HG02571 (cell line): ENCODE measurements around the gene CMKLR1.

Source experiments
- ATAC-seq: cut with Tn5 transposase; IDR thresholded peaks from one replicate; pipeline ENCODE4 v1.9.1; 2021; ENCODE audit warnings: mild to moderate bottlenecking, moderate library complexity; ENCODE audit not compliant: unreplicated experiment

The CMKLR1 gene

DNA sequence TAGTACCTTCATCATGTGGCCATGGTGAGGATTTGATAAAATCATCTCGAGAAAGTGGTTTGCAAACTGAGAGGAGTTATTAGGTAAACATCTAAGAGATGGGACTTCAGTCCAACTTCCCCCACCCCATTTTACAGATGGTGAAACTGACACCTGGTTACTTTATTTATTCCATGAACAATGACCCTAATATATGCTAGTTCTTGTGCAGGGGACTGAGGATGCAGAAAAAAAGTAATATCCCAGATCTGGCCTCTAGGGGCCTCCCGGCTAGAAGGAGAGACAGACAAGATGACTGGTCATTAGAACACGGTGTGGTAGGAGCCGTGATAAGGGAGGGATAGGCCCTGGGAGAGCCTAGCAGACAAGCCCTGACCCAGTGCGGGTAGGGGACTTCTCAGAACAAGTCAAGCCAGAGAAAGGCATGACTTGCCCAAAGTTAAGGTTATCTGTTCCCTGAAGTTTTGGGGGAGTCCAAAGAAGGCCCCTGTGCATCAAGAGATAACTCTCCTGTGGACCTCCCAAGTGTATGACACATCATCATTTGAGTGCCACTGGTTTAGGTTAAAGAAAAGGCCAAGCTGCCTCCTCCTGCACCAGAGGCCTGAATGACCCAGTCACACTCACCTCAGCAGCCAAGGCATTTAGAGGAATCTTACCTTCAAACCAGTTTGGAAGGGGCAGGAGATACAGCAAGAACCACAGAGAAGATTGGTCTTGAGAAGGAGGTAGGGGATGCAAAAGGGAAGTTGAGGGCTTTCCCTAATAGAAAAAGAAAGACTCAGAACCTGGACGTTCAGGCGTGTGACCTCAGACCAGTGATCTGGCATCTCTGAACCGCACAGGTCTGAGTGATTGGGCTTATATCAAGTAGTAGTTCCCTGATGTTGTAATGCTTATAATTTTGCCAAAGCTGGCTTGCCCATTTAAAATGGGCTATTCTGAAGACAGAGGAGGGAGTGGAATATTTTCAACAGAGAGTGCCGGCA is 1.6 kb downstream of the CMKLR1 start:
- no peak for ATAC-seq

DNA sequence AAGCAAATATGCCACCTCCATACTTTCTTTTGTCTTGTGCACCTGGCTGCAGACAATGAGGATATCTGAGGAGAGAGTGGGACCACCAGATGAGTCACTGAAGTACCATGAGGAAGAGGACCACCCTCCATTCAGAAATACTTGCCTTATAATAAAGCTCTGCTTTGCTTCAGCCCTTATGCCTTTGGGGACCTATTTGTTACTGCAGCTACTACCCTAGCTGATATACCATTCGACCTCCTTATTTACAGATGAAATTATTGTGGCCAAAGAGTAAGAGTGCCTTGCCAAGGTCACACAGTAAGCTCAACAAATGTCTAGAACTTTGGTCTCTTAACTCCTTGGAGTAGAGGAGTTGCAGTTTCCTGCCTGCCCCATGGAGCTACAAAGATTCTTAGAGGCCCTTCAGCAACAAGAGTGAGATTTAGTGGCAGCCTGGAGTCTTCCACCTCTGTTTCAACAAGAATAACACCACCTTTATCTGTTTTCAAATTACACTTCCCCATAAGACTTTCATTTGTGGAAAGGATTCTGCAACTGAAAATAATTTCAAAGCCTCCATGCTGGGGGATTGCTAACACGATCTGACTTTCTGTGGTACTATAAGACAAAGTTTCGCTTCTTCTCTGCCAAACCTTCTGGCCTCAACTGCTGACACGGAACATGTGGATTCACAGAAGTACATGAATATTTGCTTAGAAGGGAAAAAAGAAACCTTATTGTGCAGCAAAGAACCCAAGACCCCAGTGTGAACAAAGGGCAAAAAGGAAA is 3.6 kb downstream of the CMKLR1 start:
- ATAC-seq: peak; percentile 49

DNA sequence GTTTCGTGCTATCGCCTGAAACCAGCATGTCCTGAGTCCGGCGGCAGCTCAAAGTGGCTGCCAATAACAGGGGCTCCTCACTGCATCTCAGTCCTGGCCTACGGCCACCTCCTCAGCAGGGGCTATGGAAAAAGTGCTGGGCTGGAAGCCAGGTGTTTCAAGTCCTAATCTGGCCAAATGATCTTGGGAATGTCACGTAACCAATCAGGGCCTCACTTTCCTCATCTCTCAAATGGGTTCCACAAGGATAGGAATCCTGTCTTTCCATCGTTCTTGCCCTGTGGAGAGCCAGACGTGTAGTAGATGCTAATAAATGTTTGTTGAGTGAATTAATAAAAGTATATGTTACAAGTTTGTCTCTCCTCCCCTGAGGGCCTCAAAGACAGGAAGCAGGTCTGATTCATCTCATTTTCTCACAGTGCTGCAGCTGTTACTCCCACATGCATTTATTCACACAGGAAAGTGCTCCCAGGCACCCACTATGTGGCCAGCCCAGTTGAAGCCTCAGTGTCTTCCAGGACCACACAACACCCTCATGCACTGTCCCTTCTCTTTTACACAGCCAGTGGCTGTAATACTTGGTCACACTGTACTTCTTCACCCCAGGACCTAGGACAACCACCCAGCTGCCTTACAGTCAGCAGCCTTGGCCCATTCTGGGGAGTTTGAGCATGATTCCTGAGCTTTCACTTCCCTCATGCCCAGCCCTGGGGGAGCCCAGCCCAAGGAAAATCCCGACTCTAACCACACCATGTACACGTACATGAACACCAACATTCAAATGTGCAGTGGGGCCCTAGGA is 5.0 kb downstream of the CMKLR1 start:
- ATAC-seq: no peak

DNA sequence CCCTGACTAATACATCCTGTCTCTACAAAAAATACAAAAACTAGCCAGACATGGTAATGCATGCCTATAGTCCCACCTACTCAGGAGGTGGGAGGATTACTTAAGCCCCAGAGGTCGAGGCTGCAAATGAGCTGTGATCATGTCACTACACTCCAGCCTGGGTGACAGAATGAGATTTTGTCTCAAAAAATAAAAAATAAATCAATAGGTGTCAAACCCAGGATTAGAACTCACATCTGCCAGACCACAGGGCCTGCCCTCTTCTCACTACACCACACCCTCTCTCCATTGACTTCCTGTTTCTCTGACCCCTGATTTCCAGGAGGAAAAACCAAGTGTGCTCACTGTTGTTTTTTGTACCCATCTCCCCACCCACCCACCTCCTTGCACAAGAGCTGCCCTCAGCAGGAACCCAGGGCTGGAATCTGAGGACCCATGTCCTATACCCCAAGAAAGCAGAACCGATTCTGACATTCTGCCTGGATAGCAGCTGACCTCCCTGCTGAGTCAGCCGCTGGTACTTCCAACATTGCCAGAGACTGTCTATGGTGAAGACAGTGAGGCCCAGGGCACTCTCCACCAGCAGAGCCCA is 6.2 kb downstream of the CMKLR1 start:
- ATAC-seq: no peak

DNA sequence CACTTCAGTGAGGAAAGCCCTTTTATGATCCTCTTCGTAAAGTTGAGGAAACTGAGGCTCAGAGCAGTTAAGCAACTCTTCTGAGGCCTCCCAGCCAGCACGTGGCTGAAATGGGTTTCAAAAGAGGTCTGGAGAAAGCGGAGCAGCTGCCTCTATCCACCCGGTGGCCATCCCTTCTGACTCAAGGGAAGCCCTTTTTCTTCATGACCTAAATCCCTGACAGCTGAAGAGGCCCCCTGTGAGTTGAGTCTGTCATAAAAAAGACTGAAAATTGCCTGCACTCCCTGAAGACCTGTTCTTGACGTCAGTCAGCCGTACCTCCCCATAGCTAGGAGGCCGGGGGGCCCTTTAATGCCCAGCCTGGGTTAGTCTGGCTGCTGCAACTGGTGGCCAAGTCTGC is 10.7 kb downstream of the CMKLR1 start:
- ATAC-seq: no peak

DNA sequence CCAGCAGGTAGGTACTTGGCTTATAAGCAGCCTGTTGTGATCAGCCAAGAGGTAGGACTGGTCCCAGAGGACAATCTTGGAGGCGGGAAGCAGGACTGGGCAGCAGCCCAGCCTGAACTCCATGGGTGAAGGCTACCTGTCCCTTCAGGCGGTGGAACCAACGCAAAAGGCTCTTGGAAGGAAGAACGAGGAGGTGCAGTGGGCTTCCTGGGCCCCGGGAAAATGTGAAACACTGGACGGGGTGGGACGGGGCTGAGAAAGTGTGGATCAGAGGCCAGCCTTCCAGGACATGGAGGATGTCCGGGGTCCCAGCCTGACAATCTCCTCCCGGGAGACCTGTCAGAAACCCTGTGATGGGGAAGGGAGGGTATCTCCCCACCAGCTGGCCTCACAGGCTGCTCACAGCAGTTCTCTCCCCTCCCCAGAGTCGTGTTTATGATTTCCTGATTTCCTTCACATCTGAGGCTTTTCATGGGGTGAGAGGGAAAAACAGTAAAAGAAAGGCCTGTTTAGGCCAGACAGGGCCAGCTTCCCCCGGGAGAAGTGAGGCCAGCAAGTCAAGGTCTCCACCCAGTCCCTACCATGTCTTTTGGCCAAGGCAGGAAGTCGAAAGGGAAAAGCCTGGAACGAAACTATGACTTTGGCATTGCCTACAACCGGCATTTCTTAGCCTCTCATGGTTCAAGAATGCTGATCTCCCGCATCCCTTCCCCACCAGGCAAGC is 11.3 kb downstream of the CMKLR1 start:
- no peak for ATAC-seq

DNA sequence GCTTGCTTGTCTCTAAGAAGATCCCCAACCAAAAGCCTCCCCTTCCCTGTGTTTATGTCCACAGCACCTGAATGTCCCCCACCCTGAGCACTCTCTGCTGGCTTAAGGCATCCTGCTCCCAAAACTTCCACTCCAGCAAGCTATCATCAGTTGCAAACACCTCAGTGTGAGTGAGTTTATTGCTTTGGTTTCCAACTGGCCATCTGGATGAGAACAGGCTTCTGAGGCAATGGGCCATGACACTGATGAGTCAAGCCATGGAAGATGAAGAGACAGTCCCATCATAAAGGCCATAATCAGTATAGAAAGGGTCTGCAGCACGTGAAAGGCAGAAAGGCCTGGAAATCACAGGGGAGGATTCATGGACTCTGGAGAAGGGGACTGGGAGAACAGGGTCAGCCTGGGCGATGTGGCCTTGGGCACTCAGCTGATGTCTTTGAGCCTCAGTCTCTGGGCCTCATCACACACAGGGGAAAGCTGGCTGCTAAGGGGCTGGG is 12.8 kb downstream of the CMKLR1 start:
- ATAC-seq: no peak

DNA sequence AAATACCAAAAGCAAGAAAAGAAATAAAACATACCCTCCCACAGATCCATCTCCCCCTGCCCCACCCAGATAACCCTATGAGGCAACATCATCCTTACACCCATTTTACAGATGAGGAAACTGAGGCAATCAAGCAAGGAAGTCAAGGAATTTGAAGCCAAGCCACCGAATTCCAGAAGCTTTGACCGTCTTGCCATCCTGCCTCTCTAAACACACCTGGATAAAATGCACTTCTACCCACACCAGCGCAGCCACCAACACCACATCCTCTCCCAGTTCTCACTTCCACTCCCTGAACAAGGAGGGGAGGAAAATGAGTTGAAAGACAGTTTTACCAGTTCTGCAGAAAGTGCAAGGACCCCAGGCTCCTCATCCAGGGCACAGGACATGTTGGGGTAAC is 13.6 kb downstream of the CMKLR1 start:
- no peak for ATAC-seq

DNA sequence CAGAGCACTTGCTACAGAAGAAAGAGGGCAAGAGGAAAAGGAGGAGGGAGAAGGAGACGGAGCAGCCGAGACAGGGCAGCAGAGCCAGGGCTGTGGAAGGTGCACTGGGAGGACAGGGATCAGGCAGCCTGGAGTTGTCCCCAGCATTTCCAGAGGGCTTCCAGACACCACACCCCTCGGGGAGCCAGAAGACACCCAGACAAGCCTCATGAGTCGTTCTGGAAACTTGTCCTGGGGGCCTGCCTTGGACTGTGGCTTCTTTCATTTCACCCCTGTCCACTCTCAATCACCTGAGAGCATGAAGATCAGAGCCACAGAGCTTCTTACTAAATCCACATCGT is 14.1 kb downstream of the CMKLR1 start:
- no peak for ATAC-seq

DNA sequence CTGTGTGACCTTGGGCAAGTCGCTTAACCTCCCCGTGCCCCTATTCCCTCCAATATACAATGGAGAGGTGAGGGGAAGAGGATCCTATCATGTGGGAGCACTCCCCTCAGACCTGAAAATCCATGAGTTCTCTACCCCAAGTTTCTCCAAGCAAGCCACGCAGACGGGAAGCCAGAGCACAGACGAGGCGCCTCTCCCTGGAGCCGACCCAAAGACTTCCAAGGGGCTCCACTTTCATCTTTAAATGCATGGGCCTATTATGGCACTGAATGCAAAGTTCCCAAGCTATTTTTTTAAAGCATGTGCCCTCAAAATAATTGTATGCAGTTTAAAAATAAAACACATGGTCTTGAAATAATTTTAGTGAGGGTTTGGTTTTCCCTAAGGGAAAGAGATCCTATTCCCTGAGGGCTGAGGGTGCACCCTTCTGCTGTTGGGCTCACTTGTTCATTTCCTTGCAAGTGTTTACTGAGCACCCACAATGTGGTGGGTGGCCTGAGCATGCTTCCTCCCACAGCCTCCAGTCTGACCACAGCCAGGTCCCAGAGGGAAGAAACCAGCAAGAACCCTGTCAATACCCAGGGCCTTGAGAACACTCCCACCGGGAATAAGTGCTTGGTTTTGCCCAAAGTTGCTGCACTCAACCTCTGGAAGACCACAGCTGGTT is 14.6 kb downstream of the CMKLR1 start:
- no peak for ATAC-seq

DNA sequence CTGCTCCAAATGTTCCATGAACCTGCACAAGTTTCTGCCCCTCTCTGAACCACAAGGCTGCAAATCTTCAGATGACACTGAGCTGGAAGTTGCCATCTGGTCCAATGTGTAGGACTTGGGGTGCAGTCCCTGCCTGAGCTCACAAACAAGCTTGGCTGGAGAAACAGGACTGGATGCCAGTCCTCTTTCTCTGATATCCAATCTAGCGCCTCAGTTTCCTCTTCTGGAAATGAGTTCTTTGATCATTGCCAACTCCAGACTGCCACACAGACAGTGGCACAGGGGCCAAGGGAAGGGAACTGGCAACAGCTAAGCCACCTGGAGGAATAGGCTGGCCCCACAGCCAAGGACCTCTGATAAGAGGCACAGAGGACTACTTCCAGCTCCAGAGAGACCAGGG is 15.5 kb downstream of the CMKLR1 start:
- no peak for ATAC-seq

DNA sequence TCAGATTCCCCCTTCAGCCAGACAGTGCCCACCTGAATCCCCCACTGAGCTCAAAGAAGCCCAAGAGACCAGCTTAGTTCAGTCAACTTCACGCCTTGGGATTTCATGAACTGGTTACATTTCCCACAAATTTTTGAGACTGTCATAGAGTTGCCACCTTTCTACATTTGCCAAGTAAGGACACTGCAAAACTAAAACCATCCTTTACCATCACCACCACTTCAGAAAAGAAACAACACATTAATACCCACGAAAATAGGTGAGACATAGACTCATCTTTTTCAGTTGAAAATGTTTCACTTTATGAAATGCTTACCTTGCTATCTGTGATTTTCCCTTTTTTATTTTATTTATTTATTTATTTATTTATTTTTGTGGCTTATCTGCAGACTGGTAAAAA is 16.1 kb downstream of the CMKLR1 start:
- ATAC-seq: no peak

DNA sequence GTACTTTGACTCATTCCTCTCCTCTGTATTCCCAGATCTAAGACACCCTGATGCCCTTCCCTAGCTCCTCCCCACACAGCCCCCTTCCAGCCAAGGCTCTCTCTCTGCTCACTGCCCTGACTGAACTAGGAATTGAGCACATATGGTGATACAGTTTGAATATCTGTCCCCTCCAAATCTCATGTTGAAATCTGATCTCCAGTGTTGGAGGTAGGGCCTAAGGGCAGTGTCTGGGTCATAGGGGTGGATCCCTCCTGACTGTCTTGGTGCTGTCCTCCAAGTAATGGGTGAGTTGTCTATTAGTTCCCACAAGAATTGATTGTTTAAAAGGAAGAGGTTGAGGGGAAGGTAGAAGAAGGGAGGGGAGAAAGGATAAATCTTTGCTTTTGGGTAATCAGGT is 17.4 kb downstream of the CMKLR1 start:
- no peak for ATAC-seq

DNA sequence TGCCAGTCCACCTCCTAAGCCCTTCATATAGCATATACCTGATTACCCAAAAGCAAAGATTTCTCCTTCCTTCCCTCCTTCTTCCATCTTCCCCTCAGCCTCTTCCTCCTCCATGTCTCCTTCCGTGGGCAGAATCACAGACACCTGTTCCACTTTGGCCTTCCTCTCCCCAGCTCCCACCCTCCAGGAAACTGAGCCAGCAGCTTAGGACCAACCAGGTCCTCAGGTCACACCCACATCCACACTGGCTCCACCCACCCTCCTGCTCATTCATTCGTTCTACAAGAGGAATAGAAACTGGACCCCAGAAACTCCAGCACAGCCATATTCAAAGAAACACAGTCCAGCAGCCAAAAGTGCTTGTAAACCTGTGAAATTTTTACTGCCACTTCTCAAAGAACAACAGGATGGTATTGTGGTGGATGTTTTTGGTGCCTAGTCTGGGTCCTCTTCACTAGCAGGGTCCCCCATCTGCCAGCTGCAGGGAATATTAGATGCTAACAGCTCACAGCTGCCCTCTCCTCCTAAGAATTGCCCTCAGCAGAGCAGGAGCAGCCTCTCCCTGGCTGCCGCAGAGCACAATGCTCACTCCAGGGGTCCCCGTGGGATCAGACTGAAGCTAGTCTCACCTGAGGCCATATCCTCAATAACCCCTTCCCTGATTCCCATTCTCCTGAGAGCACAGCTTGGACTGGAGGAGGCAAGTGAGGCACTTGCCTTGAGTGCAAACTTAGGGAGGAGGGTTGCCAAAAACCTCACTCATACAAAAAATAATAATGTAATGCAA is 18.4 kb downstream of the CMKLR1 start:
- ATAC-seq: no peak

DNA sequence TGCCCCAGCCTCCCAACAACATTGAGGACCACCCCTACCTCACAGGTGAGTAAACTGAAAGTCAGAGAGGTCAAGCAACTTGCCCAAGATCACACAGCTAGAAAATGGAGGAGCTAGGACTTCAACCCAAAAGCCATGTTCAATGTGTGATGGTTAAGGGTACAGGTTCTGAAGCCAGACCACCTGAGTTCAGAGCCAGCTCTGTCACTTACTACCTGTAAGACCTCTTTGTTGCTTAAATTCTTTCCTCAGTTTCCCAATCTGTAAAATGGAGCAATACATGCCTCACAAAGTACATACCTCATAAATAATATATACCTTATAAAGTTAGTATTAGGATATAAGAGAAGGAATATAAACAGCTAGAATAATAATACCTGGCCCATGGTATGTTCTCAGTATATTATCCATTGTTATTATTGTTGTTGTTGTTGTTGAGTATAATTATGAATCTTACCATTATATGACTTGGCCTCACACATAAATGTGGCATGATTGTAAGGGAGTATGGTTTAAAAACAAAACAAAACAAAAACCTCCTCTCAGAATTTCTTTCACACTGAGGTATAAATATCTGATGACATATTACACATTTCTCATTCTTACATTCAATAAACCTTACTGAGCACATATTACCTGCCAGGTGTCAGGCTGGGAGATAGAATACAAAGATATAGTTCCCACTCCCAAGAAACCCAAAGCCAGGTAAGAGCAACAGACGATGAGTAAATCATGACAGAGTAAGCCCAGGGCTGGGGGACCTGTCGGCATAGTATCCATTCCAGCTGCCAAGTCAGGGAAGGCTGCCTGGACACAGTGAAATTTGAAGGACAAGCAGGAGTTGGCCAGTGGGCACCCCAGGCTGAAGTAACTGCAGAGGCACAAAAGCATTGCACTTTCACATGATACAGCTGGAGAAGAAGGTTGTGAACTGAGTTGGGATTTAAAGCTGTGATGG is 19.6 kb downstream of the CMKLR1 start:
- ATAC-seq: no peak

DNA sequence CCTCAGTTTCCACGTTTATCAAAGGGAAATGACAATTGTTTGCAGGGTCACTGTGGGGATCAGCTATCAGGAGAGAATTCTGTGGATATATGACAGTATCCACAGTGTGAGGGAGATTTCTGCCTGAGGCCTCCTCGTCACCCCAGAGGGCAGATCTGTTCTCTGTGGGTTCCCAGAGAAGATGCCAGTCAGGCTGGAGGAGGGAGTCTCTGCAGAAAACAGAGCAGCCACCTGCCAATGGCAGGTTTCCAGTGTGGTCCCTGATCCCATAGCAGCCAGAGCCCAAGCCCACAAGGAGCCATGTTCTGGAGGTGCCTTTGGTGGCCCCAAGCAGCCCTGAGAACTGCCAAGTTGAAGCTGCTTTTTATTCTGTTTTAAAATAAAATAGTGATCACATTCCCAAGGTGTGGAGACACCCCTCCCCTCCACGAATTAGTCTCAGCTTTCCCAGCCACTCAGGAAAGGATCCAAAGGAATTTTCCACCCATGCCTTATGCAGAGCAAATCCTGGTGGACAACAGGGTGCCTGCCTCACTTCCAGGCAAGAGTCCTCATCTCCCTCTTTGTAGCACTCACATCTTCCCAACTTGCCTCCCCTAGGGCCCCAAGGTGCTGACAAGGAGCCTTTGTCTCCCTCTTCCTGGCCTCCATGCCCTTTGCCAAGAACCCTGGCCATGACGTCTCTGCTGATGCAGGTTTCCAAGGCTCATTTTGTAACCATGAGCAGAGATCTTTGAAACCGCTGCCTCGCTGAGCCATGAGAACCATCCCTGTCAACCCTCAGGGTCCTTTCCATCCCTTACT is 20.4 kb downstream of the CMKLR1 start:
- ATAC-seq: no peak
